ENCODE results near the gene CACNG6.

The CACNG6 gene

DNA sequence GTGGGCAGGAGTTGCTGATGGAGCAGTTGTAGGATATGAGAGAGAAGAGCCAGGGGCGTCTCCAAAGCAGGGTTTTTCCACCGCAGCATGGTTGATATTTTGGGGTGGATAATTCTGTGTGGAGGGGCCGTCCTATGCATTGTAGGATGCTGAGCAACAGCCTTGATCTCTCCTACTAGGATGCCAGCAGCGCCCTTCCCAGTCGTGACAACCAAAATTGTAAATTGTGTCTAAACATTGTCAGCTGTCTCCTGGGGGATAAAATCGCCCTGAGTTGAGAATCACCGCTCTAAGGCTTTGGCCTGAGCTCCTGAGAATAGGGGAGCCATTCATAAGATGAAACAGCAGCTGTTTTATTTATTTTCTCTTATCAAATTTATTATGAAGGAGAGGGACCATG lies 24.5 kb upstream of the CACNG6 start:
- no peak for DNase-seq

DNA sequence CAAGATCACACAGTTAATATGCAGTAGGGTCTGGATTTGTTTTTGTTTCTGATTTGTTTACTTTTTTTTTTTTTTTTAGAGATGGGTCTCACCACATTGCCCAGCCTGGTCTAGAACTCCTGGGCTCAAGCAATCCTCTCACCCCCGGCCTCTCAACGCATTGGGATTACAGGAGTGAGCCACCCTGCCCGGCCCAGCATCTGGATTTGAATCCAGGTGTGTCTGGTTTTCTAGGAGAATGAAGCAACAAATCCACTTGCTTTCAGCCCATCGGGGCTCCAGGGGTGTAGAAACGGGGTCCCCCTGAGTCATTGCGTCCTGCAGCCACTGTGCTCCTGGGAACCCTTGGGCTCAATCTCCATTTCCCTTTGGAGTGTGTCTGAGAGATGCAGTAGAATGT lies 22.1 kb upstream of the CACNG6 start:
- DNase-seq = no peak

DNA sequence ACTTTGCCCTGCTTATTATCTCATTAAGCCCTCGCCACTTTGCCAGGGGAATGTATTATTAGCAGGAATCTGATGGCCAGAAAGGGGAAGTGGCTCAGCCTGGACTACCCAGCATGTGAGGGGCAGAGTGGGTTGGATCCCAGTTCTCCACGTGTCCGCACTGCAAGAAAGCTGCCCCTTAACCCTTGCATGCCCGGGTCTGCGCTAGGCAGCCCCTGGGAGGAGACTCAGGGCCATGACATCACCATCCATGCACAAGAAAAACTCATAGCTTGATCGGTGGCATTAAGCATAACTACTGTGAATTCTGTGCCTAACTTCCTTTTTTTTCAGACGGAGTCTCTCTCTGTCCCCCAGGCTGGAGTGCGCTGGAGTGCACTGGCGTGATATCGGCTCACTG lies 19.8 kb upstream of the CACNG6 start:
- no peak for DNase-seq

DNA sequence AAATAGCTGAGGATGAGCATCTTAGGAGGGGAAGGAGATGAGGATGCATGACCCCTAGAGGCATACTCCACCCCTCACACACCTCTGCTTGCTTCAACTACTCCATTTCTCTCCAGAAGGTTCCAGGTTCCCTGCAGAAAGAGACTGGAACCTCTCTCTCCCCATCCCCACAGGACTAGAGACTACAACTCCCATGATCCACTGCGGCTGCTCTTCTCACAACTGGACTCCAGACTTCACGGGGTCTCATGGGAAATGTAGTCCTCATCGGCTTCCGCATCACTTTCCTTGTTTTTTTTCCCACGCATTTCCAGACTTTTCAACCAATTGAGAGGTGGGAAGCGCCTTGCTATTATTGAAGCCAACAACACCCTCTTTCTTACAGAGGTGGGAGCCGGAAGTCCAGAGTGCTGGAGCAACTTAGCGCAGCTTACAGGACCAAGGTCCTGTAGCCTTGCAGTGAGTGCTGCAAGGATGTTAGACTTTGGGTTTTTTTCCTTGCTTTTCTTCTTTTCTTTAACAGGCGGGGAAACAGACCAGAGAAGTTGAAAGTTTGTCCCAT lies 13.9 kb upstream of the CACNG6 start:
- DNase-seq = peak in 54 of 58 donors; percentile 11 to 90 (median 66)

DNA sequence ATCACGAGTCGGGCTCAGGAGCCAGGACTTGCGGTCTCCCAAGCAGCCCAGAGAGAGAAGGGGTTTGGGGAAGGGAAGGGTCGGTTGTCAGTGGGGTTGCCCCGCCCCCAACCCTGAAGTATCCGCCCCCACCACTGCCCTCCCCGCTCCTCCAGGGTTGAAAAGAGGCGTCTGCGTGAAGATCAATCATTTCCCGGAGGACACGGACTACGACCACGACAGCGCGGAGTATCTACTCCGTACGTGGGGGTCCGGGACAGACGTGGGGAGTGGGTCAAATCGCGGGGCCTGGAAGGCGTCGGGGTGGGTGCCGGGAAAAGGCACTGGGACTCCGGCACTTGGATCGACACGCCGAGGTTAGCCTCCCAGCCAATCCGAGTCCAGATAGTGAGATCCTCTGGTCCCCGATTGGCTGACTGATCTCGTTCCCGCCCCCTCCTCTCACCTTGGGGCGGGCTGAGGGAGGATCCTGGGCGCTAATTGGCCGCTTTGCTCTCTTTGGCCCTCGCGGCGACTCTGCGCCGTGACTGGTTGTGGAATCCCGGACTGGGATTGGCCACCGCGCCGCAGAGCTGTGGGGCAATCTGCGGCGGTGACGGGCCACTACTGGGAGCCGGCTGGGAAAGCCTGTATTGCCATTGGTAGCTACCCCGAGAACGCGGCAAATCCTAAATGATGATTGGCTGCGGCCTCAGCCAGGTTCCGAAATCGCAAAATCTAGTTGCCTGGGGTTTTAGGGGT lies 13.3 kb upstream of the CACNG6 start:
- DNase-seq = peak; percentile 26 to 97 (median 84)

DNA sequence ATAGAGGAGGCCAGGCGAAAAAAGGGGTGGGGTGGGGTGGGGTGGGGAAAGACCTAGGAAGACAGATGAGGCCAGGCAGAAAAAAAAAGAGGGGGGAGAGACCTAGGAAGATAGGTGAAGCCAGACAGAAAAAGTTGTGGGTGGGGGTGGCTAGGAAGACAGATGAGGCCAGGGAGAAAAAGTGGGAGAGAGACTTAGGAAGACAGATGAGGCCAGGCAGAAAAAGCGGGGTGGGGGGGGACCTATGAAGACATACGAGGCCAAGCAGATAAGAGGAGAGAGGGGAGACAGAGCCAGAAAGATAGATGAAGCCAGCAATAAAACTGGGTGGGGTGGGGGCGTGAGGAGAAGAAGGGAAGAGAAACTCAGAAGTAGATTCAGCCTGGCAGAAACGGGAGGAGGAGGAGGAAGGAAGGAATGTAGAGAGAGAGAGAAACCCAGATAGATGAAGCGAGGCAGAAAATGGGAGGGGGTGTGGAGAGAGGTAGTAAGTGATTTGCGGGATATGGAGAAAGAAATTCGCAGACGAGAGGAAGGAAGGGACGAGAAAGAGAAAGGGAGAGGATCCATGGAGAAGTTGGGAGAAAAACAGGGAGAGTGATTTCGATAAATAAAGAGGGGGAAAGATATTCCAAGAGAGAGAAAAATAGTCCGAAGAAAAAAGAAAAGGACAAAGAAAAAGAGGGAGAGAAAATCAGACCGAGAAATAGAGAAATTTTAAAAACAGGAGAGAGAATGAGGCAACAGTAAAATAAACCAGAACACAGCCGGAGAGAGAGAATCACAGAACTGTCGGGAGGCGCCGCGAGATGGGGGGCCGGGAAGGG lies 12.2 kb upstream of the CACNG6 start:
- no peak for DNase-seq

DNA sequence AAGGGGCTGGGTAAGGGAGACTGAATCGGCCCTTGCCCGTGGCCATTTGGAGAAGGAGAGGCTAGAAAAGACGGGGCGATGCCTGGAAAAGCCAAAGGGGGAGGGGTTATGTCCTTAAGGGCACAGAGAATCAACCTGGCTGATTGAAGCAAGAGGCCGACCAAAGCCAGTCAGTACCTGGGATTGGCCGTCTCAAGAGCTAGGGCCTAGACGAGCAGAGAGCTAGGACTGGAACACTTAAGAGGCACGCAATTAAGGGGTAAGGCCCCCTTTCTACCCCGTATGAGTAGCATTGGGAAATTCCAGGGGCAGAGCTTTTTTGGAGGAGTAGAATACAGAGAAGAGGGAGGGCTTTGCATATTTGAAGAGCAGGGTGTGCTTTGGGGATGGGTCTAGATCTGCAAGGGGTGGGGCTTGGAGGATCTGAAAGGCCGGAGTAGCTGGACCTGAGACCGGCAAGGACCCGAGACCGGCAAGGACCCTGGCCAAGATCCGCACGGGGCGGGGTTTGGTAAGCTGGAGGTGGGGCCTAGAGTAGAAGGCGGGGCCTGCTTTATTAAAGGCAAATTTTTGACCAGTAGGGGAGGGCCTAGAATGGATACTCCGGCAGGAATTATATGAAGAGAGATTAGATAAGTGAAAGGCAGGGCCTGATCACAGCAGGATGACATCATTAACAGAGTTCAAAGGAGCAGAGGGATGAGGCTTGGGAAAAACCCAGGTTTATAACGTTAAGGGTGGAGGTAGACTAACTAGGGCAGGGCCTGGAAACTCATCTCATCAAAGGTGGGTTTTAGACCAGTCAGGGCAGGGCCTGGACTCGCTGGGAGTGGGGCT lies 10.7 kb upstream of the CACNG6 start:
- peak in 24 of 58 donors; percentile 9 to 57 (median 24) for DNase-seq

DNA sequence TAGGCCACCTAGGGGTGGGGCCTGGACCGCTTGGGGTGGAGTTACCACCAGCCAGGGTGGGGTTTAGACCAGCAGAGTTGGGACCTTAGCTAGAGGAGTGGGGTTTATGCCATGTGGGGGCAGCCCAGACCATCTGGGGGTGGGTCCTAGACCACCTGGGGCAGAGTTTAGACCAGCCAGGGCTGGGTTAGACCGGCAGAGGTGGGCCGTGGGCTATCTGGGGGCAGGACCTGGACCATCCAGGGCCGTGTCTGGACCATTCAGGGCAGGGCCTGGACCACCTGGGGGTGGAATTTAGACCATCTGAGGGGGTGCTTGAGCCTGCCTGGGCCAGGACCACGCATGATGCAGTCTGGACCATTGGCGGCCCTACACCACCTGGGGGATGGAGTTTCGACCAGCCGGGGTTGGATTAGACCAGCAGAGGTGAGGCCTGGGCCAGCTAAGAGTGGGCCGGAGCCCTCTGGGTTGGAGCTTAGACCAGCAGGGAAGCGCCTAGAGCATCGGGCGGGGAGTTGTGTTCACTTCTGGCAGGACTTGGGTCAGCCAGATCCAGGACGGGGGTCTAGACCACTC lies 10.0 kb upstream of the CACNG6 start:
- peak in 1 of 58 donors; percentile 61 for DNase-seq

DNA sequence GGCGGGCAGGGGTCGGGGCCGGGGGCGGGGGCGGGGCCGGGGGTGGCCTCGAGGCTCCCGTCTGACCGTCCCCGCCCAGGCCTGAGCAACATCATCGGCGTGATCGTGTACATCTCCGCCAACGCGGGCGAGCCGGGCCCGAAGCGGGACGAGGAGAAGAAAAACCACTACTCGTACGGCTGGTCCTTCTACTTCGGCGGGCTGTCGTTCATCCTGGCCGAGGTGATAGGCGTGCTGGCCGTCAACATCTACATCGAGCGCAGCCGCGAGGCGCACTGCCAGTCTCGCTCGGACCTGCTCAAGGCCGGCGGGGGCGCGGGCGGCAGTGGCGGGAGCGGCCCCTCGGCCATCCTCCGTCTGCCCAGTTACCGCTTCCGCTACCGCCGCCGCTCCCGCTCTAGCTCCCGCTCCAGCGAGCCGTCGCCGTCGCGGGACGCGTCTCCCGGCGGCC lies 9.4 kb upstream of the CACNG6 start:
- no peak for DNase-seq

DNA sequence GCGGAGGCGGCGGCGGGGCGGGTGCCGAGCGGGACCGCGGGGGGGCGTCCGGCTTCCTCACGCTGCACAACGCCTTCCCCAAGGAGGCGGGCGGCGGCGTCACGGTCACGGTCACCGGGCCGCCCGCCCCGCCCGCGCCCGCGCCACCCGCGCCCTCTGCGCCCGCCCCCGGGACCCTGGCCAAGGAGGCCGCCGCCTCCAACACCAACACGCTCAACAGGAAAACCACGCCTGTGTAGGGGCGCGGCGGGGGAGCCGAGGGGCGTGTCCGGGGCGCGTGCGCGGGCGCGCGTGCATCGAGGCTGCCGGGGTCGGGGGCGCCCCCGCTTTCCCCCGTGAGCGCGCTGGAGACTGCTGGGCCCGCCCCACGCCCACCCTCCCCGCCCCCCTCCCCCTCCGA lies 8.8 kb upstream of the CACNG6 start:
- peak in 5 of 58 donors; percentile 9 to 56 (median 21) for DNase-seq

DNA sequence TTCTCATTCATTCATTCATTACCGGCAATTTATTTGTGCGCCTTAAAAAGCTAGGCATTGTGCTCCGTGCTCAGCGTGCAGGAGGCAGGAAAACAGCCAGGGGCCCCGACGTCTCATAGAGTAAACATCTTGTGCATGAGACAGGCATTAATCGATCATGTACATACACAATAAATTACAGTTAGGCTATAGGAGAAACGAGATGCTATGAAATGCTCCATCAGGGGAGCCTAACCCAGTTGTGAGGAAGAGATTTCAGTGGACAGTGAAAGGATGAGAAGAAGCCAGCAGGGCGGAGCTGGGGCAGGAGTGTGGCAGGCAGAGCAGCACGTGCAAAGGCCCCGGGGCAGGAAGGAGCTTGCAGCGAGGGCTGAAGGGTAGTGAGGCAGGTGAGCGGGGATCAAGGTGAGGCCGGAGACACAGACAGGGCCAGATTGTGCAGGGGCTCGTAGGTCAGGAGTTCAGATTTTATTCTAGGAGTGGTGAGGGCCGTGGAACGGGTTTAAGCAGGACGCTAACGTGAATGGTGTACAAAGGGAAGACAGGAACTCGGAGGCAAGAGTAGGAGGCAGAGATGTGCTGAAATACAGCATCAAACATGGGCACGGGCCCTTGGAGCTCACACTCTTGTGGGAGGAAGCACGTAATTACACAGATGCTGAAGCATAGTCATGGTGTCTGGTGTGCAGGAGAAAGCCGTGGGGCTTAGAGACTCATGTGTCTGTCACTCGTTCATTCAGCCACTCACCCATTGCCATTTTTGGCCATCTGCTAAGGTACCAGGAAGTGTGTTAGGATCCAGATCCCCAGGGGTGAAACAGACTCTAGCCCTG lies 7.8 kb upstream of the CACNG6 start:
- peak in 6 of 58 donors; percentile 12 to 55 (median 18) for DNase-seq

DNA sequence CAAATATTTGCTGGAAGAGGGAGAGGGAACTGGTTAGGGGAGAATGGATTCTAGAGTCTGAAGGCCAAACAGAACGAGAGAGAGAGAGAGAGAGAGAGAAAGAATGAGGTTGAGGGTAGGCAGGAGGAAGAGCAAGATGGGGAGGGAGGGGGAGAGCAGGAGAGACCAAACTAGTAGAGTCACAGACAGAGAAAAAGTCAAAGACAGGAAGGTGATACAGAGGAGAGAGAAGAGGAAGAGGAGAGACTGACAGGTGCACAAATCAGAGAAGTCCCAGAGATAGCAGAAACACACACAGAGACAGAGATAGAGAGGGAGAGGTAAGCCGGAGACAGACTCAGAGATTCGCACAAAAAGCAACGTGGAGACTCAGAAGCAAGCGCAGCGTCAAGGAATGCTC lies 5.6 kb upstream of the CACNG6 start:
- no peak for DNase-seq

DNA sequence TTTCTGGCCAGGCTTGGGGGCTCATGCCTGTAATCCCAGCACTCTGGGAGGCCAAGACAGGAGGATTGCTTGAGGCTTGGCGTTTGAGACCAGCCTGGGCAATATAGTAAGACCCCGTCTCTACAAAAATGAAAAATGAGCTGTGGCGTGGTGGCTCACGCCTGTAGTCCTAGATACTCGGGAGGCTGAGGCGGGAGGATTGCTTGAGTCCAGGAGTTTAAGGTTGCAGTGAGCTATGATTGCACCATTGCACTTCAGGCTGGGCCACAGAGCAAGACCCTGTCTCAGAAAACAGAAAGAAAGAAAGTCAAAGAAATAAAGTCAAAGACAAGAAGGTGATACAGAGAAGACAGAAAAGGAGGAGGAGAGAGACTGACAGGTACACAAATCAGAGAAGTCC lies 2.5 kb upstream of the CACNG6 start:
- DNase-seq = no peak

DNA sequence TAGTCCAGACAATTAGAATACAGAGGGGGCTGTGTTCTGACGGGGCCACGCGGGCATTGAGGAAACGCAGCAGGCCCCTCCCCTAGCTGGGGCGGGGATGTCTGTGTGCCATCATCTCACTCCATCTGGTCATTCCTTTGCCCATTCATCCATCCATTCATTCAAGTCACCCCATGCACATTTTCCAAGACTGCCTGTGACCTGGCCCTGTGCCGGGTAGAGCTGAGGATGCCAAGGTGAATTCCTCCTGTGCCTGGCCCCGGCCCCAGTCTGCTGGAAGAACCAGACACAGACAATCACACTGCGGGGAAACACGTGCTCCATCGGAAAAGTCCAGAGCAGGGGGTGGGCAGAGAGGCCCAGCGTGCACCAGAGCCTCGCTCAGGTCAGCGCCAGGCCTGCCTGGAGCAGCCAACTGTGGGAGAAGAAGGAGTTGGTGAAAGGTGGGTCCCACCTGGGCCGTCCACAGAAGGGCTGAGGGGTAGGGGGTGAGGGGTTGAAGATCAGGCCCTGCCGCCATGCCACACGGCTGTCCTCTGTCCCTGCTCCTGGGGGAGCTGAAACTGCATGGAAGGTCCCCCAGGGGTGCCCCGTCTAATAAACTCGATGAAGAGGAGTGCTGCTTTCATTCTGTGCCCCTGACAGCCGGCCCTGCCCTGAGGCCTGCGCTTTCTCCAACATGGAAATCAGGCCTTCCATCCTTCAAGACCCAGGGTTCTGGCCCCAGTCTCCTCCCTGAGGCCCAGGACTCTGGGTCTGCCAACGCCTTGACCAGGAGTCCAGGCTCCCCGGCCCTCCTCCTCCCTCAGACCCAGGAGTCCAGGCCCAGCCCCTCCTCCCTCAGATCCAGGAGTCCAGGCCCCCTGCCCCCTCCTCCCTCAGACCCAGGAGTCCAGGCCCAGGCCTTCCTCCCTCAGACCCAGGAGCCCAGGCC lies 1.6 kb upstream of the CACNG6 start:
- peak in 9 of 58 donors; percentile 5 to 29 (median 16) for DNase-seq

DNA sequence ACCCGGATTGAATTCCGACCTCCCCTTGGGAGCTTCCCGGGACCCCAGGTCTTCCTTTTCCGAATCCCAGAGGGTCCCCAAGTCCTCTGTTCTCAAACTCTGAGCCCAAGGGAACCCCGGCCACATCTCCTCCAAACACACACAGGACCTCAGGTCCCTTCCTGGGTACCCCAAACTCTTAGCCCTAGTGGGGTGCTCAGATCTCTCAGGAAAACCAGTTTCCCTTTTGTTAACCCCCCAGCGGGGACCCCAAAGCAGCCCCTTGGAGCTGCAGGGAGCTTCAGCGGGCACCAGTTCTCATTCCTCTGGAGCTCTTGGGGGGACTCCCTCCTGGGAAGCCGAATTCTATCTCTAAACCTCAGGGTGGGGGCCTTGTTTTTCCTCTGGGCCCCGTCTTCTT lies 774 bp downstream of the CACNG6 start:
- DNase-seq = no peak

DNA sequence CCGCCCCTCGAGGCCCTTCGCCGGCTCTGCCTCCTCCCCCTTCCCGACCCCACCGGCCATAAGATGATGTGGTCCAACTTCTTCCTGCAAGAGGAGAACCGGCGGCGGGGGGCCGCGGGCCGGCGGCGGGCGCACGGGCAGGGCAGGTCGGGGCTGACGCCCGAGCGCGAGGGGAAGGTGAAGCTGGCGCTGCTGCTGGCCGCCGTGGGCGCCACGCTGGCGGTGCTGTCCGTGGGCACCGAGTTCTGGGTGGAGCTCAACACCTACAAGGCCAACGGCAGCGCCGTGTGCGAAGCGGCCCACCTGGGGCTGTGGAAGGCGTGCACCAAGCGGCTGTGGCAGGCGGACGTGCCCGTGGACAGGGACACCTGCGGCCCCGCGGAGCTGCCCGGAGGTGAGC lies 1.4 kb downstream of the CACNG6 start:
- no peak for DNase-seq

DNA sequence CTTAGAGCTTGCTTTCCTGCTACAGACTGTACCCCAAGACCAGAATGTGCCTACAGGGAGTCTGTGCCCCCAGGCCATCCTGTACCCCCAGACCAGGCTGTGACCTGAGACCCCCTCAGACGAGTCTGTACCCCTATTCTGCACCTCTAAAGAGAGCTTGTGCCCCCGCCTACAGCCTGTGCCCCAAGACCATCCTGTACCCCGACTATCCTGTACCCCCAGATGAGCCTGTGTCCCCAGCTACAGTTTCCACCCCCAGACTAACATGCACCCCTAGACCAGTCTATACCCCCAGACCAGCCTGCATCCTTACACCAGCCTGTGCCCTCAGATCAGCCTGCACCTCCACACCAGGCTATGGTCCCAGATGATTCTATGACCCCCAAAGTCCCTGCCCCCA lies 2.0 kb downstream of the CACNG6 start:
- no peak for DNase-seq

DNA sequence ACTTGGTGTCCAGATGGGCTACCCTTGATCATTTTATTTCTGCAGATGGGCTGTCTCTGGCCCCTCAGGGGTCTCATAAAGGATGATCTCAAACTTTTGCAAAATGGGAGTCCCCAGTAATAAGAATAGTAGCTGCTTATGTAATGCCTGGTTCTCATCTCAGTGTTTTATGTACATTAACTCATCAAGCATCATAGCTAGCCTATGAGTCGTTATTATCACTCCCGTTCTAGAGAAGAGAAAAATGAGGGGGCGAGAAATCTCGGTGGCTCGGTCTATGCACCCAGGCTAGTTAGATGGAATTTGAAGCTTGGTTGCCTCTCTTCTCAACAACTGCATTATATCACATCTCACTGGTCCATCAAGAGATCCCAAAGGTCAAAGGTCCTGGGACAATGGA lies 3.4 kb downstream of the CACNG6 start:
- no peak for DNase-seq

DNA sequence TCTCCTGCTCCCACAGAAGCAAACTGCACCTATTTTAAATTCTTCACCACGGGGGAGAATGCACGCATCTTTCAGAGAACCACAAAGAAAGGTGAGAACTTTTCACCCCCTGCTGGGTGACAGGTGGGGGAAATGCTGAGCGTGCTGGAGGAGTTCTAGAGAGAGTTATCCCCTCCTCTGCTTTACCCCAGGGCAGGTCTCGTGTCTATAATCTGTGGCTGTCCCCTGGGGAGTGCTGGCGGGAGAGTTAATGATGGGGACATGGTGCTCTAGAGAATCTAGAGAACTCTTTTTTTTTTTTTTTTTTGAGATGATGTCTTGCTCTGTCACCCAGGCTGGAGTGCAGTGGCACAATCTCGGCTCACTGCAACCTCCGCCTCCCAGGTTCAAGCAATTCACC lies 6.8 kb downstream of the CACNG6 start:
- DNase-seq = no peak

Measured in anterior cingulate cortex (tissue), 58 donors.